OCI-LY7 (cell line): ENCODE measurements around the gene CAMK1.

ENCODE experiments used
- EZH2phosphoT487 ChIP-seq: fragments of 200-600 bp; sonication (generic); IDR thresholded peaks from 2 replicates; pipeline ENCODE4 v1.6.1; 2018; ENCODE audit warnings: low read depth, borderline replicate concordance, mild to moderate bottlenecking, mixed run types, antibody characterized with exemption, low read length, moderate library complexity, mixed read lengths
- TF ChIP-seq, protein P1 (sequence below): fragments of 200-600 bp; sonication (generic); conservative IDR thresholded peaks from 2 replicates; pipeline ENCODE4 v1.5.1; 2014; ENCODE audit warnings: mild to moderate bottlenecking, antibody characterized with exemption, low read length, moderate library complexity, mixed read lengths

DNA sequence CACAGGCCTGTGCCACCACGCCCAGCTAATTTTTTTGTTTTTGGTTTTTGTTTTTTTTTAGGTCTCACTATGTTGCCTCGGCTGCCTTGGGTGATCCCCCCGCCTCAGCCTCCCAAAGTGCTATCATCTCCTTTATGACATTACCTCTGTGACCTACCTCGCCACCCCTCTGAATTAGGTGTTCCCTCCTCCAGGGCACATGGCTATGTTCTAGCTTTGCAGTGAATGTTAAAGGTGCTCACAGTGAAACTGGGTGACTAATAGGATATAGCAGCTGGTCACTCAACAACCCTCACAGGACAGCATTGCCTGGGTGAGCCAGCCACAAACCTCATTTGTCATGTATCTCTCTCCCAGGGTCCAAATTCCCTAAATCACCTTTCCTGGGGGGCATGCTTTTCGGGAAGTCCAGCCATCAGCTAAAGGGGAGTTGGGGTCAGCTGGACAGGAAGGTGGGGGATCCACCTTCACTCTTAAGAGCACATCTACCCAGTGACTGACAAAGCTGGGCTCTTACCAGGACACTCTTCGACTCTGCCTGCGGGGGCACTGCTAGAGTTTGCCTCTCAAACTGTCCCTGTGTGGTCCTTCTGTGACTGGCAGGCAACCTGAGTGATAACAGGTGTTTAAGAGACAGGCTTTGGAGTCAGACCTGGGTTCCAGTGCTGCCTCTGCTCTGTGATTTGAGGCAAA lies 38.7 kb upstream of the CAMK1 start:
- TF ChIP-seq, protein P1, sequence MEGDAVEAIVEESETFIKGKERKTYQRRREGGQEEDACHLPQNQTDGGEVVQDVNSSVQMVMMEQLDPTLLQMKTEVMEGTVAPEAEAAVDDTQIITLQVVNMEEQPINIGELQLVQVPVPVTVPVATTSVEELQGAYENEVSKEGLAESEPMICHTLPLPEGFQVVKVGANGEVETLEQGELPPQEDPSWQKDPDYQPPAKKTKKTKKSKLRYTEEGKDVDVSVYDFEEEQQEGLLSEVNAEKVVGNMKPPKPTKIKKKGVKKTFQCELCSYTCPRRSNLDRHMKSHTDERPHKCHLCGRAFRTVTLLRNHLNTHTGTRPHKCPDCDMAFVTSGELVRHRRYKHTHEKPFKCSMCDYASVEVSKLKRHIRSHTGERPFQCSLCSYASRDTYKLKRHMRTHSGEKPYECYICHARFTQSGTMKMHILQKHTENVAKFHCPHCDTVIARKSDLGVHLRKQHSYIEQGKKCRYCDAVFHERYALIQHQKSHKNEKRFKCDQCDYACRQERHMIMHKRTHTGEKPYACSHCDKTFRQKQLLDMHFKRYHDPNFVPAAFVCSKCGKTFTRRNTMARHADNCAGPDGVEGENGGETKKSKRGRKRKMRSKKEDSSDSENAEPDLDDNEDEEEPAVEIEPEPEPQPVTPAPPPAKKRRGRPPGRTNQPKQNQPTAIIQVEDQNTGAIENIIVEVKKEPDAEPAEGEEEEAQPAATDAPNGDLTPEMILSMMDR = peak; percentile 75
- TF ChIP-seq EZH2phosphoT487 = no peak
